Activated CD4-positive, alpha-beta T cell treated with anti-CD3 and anti-CD28 coated beads, Interleukin-2, amount 50 U/mL, for 1 hour (primary cell): Measurements from ENCODE around the gene PRDX5.

ENCODE experiments used
- DNase-seq: peaks from one replicate; pipeline ENCODE4 v3.0.0-alpha.2; 2020

Gene PRDX5

DNA sequence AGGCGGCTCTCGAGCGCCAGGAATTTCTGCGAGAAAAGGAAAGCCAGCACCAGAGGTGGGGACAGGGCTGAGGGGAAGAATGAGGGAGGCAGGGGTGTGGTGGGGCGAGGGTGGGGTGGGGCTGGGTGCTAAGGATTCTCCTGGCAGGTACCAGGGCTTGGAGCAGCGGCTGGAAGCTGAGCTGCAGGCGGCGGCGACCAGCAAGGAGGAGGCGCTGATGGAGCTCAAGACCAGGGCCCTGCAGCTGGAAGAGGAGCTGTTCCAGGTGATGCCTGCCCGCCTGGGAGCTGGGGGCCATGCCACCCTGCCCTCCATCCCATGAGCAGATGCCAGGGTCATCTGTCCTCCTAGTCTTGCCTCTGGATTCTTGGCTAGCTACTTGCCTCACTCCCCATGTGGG lies 31.5 kb downstream of the PRDX5 start:
- no peak for DNase-seq

DNA sequence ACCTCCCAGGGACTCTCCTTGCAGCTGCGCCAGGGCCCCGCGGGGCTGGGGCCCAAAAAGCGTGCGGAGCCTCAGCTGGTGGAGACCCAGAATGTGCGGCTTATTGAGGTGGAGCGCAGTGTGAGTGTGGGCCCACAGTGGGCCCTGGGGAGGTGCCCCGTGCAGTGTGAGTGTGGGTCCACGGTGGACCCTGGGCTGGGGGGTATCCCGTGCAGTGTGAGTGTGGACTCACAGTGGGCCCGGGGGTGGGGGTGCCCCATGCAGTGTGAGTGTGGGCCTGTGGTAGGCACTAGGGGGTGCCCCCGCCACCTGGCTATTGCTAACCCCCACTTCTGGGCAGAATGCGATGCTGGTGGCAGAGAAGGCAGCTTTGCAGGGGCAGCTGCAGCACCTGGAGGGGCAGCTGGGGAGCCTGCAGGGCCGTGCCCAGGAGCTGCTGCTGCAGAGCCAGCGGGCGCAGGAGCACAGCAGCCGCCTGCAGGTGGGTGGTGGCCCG lies 33.3 kb downstream of the PRDX5 start:
- DNase-seq, result no peak

DNA sequence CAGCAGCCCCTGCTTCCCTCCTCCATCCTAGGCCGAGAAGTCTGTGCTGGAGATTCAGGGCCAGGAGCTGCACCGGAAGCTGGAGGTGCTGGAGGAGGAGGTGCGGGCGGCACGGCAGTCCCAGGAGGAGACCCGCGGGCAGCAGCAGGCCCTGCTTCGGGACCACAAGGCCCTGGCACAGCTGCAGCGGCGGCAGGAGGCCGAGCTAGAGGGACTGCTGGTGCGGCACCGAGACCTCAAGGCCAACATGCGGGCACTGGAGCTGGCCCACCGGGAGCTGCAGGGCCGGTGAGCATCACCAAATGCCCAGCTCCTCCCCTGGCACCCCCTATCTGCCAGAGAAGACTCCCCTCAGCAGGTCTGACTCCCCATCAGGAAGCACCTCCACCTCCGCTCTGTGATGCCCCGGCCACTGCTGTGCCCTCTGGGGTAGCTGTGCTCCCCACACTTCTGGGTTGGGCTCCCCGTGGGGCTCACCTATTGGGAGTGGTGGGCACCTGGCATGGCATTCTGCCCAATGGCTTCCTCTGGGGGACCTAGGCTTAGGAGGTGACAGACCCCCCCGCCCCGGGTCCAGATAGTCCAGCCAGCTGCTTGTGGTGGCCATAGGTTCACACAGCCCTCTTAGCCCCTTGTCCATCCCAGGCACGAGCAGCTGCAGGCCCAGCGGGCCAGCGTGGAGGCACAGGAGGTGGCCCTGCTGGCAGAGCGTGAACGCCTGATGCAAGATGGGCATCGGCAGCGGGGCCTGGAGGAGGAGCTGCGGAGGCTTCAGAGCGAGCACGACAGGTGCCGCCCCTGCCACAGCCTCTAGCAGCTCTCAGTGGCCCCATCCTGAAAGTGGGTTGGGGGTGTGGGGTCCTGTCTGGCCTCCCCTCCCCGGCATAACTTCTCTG lies 34.4 kb downstream of the PRDX5 start:
- DNase-seq, result no peak

DNA sequence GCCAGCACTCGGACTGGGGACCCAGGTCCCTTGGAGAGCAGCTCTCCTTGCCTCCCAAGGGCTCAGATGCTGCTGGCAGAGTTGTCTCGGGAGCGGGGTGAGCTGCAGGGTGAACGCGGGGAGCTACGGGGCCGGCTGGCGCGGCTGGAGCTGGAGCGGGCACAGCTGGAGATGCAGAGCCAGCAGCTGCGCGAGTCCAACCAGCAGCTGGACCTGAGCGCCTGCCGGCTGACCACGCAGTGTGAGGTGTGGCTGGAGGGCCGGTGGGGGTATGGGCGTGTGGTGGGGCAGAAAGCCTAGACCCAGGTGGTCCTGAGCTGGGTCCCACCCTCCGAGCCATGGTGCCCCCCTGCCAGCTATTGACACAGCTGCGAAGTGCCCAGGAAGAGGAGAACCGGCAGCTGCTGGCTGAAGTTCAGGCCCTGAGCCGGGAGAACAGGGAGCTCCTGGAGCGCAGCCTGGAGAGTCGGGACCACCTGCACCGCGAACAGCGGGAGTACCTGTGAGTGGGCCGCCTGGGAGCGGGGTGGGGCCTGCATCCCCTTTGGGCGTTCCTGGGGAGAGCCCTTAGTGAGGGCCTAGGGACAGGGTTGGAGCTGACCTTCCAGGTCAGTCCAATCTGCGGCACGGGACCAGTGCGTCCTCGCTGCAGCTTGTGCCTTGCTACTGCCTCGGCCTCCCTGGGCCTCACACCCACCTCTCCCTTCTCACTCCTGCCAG lies 35.2 kb downstream of the PRDX5 start:
- DNase-seq, result no peak

DNA sequence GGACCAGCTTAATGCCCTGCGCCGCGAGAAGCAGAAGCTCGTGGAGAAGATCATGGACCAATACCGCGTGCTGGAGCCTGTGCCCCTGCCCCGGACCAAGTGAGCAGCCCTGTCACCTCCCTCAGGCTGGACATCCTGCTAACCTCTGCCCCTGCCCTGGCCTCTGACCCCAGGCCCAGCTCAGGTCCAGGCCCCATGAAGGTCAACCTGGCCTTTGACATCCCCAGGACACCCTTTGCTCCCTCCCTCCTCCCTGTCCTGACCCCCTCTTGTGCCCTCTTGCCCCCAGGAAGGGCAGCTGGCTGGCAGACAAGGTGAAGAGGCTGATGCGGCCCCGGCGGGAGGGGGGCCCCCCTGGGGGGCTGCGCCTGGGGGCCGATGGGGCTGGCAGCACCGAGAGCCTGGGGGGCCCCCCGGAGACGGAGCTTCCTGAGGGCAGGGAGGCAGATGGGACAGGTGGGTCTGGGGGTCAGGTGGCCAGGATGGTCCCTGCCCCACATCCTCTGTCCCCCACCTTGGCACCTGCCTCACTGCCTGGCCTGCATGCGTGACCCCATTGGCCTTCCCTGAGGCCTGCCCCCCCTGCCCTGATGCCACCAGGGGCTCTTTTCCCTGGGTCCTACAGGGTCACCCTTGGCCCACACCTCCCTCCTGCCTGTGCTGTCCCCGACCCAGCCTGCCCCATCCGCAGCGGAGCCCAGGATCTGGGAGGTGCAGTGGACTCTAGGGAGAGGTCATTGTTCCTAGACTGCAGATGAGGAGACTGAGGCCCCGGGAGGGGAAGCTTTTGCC lies 36.0 kb downstream of the PRDX5 start:
- DNase-seq, result no peak

DNA sequence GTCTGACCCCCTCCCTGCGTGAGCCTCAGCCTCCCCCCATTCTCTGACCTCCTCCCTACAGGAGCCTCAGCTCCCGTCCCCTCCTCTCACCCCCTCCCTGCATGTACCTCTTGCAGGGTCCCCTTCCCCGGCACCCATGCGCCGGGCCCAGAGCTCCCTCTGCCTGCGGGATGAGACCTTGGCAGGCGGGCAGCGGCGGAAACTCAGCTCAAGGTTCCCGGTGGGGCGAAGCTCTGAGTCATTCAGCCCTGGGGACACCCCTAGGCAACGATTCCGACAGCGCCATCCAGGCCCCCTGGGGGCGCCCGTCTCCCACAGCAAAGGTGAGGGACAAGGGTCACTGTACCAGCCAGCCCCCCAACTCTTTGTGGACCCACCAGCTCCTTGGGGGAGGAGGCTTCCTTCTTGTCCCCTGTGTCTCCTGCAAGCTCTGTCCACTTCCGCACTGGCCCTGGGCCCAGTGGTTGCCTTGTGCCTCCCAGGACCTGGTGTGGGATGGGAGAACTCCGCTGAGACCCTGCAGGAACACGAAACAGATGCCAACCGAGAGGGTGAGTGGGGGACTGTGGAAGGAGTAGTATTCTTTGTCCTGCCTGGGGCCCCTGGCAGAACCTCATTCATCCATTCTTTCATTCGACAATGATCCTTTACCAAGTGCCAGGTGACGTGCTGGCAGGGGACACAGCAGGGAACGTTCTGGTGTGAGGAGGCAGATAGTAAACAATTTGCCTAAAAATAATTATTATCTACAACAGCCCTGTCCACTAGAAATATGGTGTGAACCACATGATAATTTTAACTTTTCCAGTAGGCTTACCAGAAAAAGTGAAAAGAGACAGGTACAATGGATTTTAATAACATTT lies 37.4 kb downstream of the PRDX5 start:
- DNase-seq, result peak; percentile 27

DNA sequence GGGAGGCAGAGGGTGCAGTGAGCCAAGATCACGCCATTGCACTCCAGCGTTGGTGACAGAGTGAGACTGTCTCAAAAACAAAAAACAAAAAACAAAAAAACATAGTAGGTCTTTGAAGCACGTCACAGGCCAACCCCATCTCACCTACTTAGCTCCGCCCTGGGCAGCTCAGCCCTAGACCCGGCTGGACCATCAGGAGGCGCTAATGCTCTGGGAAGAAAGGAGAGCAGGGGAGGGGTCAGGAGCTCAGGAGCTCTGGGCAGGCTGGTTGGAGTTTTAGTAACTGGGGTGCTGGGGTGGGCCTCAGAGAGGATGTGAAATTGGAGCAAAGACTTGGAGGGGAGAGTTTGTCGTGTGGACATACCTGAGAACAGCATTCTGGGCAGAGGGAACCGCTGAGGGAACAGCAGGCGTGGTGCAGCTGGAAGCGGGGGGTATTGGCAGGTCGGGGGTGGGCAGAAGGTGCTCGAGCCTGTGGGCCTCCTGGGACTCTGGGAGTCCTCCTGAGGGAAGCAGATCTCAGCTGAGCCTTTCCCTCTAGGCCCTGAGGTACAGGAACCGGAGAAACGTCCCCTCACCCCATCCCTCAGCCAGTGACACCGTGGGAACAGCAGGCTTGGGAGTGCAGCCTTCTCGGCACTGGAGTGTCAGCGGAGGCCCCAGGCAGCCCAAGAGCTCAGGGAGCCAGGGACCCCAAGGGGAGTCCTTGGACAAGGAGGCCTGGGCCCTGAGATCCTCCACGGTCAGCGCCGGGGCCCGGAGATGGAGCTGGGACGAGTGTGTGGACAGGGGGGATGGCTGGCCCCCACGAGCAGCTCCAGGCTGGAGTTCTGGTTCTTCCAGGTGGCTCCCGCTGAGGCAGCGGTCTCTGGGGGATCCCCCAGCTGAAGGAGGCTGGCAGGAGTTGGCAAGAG lies 38.8 kb downstream of the PRDX5 start:
- peak; percentile 21 for DNase-seq

DNA sequence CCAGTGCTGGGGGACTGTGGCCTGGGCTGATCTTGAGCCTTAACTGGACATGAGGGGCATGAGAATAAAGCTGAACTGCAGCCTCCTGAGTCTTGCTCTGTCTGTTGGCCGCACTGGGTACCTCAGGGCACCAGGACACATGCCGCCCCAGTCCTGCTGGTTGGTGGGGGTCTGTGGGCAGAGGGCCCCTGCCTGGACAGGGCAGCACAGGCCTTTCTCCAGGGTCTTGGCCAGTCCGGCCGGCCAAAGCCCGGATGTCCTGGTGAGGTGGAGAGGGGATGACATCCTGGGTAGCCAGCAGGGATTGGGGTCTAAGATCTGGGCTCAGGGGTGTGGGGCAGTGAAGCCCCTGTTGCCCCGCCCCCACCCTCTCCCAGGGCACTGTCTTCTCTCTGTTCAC lies 39.5 kb downstream of the PRDX5 start:
- no peak for DNase-seq

DNA sequence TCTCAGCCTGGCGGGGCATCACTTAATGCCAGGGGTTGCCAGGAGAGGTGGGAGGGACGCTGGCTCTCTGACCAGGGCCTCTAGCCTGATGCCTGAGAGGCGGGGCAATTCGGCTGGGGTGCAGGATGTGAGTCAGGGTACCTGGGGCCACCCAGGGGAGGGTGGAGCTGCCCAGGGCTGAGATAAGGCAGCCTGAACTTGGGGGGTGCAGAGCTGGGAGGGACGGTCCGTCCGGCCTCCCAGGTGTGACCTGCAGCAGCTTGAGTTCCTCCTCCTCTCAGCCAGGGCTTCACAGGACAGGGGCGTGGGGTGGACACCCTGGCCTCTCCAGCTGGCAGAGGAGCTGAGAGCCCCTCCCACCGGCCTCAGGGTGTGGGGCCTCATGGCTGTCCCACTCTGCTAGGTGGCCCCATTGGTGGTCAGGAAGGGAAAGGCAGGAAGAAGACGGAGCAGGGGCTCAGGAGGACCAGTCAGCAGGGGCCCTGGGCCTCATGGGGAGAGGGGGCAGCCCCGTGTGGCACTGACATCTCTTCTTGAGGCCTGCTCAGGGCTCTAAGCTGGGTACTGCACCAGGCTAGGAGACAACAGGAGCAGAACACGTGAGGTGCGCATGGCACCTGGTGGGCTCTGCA lies 40.1 kb downstream of the PRDX5 start:
- no peak for DNase-seq

DNA sequence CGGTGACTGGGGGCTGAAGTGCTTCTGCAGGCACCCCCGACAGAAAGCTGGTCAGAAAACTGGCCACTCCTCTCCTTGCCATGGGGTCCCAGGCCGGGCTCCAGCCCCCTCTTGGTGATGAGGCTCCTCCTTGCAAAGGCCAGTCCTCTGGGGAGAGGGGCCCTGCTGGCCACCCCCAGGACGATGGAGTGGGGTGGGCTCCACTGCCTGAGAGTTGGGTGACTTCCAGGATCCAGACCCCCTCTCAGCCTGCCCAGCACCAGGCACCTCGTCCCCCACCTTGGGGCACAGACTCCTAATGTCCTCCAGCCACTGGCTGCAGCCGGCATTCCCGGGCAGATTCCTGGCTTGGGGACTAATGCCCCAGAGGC lies 40.6 kb downstream of the PRDX5 start:
- no peak for DNase-seq

DNA sequence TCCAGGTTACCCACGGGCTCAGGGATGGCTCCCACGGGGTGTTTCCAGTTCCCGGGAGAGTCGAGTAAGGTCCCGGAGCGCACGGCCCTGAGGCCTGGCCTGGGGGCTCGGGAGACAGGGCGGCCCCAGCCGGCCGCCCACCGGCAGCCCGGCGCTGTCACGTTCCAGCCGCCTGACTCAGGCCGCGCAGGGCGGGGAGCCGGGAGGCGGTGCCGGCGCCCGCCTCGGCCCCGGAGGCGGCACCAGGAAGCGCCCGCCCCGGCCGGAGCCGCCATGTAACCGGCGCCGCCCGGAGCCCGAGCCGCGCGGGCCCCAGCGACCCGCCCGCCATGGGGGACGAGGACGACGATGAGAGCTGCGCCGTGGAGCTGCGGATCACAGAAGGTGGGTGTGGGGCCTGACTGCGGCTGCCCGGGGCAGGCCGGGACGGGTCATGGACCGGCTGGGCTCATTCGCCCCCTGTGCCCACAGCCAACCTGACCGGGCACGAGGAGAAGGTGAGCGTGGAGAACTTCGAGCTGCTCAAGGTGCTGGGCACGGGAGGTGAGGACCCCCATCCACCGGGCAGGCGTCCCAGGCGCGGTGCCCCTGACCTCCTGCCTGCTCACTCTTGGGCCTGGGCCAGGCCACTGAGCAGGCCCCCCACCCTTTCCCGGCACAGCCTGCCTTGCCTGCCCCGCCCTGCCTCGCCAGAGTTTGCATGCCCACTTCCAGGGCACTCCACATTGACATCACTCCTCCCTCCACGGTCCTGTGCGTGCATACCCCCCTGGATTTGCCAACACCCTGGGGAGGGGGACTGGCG lies 41.2 kb downstream of the PRDX5 start, which contains the start of gene RPS6KA4:
Gene RPS6KA4 (plus strand): TSS at position 256 of the 805 bp plus-strand sequence. CDS start 74 bp downstream, at position 330.
- DNase-seq, result peak; percentile 39

DNA sequence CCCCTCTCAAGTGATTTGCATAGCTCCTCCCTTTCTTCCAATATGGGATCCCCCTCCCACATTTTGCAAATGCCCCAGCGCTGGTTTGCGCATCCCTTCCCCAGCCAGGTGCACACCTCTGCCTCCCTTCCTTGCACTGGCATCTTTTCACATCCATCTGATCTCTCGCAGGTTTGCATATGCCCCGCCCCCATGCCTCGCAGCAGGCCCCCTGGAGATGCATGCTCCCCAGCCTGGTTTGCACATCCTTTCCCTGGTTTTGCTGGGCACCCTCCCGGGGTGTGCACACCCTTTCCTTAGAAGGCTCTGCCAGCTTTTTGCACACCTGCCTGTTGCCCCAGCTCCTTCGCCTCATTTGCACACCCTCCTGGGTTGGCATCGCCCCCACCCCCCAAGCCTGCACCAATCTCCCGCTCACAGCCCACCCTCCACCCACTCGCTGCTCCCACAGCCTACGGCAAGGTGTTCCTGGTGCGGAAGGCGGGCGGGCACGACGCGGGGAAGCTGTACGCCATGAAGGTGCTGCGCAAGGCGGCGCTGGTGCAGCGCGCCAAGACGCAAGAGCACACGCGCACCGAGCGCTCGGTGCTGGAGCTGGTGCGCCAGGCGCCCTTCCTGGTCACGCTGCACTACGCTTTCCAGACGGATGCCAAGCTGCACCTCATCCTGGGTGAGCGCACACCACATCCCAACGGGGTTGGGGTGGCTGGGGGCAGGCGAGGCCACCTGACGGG lies 42.0 kb downstream of the PRDX5 start:
- peak; percentile 23 for DNase-seq

DNA sequence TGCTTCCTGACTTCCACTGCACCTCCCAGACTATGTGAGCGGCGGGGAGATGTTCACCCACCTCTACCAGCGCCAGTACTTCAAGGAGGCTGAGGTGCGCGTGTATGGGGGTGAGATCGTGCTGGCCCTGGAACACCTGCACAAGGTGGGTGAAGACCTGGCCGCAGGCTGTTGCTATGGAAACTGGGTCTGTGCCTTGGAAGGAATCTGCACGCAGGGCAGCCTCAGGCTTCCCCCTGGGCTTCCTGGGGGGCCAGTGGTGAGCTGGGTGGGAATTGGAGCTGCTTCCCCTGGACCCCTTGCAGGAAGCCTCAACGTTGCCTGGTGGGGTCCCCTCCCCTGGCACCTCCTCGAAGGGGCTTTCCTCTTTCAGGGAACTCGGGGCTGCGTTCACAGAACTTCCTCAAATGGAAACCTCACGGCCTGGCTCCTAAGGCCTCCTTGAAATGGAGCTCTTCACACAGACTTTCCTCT lies 42.6 kb downstream of the PRDX5 start:
- DNase-seq, result no peak

DNA sequence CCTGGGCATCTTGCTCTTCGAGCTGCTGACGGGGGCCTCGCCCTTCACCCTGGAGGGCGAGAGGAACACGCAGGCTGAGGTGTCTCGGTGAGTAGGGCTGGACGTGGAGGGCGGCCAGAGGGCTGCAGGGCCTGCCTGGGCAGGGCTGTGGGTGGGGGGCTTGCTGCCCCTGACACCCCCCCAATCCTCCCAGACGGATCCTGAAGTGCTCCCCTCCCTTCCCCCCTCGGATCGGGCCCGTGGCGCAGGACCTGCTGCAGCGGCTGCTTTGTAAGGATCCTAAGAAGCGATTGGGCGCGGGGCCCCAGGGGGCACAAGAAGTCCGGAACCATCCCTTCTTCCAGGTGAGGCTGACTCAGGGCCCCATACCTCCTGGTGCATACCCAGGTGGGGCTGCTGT lies 43.7 kb downstream of the PRDX5 start:
- no peak for DNase-seq

DNA sequence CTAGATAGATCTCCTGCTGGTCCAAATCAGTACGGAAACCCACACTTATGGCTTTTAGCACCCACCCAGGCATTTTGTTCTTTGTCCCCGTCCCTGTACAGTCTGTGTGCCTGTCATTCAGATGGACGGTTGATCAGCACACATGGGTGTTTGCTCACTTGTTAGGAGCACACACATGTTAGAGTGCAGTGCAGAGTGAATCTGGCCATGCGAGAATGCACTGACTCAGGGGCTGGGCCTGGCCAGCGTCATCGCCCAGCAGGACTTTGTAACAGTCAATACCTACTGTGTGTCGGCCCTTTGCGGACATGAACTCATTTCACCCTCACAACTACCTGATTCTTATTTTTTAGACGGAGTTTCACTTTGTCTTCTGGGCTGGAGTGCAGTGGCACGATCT lies 44.4 kb downstream of the PRDX5 start:
- no peak for DNase-seq

DNA sequence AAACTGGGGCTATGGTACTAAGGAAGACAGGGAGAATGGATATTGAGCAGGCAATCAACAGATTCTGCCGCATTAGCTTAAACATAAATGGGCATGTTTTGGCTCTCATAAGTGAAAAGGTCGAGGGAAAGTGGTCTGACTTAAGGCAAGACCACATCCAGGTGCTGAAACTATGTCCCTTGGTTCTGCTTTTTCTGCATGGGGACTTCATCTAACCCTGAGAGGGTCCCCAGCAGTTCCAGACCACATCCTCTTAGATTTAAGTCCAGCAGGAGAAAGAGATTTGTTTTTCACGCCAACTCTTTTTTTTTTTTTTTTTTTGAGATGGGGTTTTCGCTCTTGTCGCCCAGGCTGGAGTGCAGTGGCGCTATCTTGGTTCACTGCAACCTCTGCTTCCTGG lies 46.5 kb downstream of the PRDX5 start:
- no peak for DNase-seq

DNA sequence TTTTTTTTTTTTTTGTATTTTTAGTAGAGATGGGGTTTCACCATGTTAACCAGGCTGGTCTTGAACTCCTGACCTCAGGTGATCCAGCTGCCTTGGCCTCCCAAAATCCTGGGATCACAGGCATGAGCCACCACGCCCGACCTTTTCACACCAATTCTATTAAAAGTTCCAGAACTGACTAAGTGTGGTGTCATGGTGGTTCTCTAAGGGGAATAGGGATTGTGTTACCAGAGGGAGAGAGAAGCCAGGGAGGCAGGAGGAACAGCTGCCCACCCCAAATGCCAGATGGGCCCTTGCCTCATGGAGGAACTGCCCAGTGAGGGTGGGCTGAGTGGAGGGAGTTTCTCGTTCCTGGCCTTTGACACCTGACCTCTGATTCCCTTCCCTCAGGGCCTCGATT lies 47.0 kb downstream of the PRDX5 start:
- DNase-seq, result no peak

DNA sequence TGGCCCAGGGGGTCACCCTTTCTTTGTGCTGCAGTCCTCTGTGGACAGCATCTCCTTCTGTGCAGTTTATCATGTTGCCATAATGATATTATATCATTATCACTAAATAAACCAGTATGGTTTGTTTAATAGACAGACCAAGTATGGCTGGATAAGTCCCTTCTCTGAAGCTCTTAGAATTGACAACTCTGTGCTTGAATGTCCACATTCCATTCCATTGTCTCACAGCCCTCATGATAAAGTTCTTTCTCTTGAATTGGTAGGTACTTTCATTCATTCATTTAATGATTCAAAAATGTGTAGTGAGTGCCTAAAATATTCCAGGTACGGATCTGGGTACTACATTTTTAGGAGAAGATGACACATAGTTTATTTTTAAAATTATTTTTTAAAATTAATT lies 48.8 kb downstream of the PRDX5 start:
- no peak for DNase-seq
